HepG2 (cell line): ENCODE data around the gene ADAM22. TPM values are rescaled to one million over a fixed set of nuclear protein-coding genes. Genes with fewer than 3 reads are reported as not detected.

Experiments
- ATAC-seq: fragments of 200-7000 bp; cut with Tn5 transposase; 3 replicates; pipeline ENCODE4 v1.9.1; 2020; ENCODE audit warnings: mild to moderate bottlenecking, moderate library complexity
- BruUV-seq: library from RNA; stranded (reverse); fragments of 400-500 nt; replicated peaks from 2 replicates; lab custom pipeline; 2021; lab: Mats Ljungman, UMichigan
- CTCF ChIA-PET: fragments of 300-600 bp; formaldehyde crosslinking; extraction: SDS; loops from one replicate; lab custom pipeline; 2021; ENCODE audit warnings: low total read pairs, inconsistent platforms, low intra/inter-chr PET ratio; lab: Yijun Ruan, JAX
- POLR2A ChIA-PET: fragments of 350-600 bp; sonication (Branson Sonifier 250); formaldehyde crosslinking; loops from one replicate; lab custom pipeline; 2020; ENCODE audit warnings: antibody characterized with exemption, inconsistent platforms; lab: Yijun Ruan, JAX
- DNase-seq: peaks from one replicate; pipeline ENCODE4 v3.0.0-alpha.2; 2015; ENCODE audit warnings: low spot score
- FAIRE-seq: peaks from 3 replicates; lab custom pipeline; 2011; peaks lifted over from hg19 to GRCh38; lab: Jason Lieb, UNC
- H2AFZ ChIP-seq: one replicate; pipeline ENCODE4 v1.6.1; 2011; ENCODE audit warnings: low read length, inconsistent platforms
- H3K27ac ChIP-seq: fragments of 300-600 bp; 3 replicates; pipeline ENCODE4 v1.8.0; 2011; ENCODE audit warnings: mixed run types, mild to moderate bottlenecking, mixed read lengths, low read length, inconsistent platforms; ENCODE audit not compliant: insufficient read depth; ENCODE audit errors: extremely low read length
- H3K27me3 ChIP-seq, 2 experiments: fragments of 200-600 bp in 1 of 2; 2 replicates in 1 of 2; 3 replicates in 1 of 2; pipeline versions ENCODE4 v1.6.0 to v1.8.0; 2011; ENCODE audit warnings: low read length in 2 of 2, mild to moderate bottlenecking in 2 of 2, moderate library complexity in 2 of 2, inconsistent platforms in 1 of 2; ENCODE audit not compliant: insufficient read depth in 2 of 2, control insufficient read depth in 1 of 2
- H3K36me3 ChIP-seq, 2 experiments: fragments of 200-600 bp in 1 of 2; replicated peaks in 1 of 2; 2 replicates in 1 of 2; 3 replicates in 1 of 2; pipeline versions ENCODE4 v1.5.1 to v1.8.0; 2011; ENCODE audit warnings: low read length in 2 of 2, inconsistent platforms in 1 of 2; ENCODE audit not compliant: insufficient read depth in 2 of 2, control insufficient read depth in 1 of 2
- H3K4me1 ChIP-seq: 2 replicates; pipeline ENCODE4 v1.5.1; 2012; ENCODE audit warnings: low read length, inconsistent platforms; ENCODE audit not compliant: insufficient read depth
- H3K4me2 ChIP-seq: 2 replicates; pipeline ENCODE4 v1.6.0; 2011; ENCODE audit warnings: low read depth, low read length, inconsistent platforms
- H3K4me3 ChIP-seq, 3 experiments: fragments of 200-600 bp in 1 of 3; sonication (generic), shearing (Covaris generic) in 1 of 3; replicated peaks in 1 of 3; 2 replicates each; pipeline ENCODE4 v1.5.1; 2011 to 2016; ENCODE audit warnings: low read length in 3 of 3, inconsistent platforms in 2 of 3, low read depth in 2 of 3, mild to moderate bottlenecking in 2 of 3, control low read depth in 1 of 3, mixed read lengths in 1 of 3; ENCODE audit not compliant: insufficient read depth in 1 of 3
- H3K79me2 ChIP-seq: one replicate; pipeline ENCODE4 v1.6.1; 2011; ENCODE audit warnings: low read length, inconsistent platforms; ENCODE audit not compliant: insufficient read depth
- H3K9ac ChIP-seq: 2 replicates; pipeline ENCODE4 v1.6.0; 2011; ENCODE audit warnings: mild to moderate bottlenecking, low read depth, low read length, inconsistent platforms; ENCODE audit not compliant: insufficient read depth
- H3K9me3 ChIP-seq: 2 replicates; pipeline ENCODE4 v1.5.1; 2012; ENCODE audit warnings: mild to moderate bottlenecking, low read length
- H4K20me1 ChIP-seq: 2 replicates; pipeline ENCODE4 v1.6.0; 2011; ENCODE audit warnings: inconsistent platforms, mild to moderate bottlenecking, low read length, moderate library complexity; ENCODE audit not compliant: insufficient read depth
- AGO1 ChIP-seq: fragments of 200-400 bp; formaldehyde crosslinking; IDR thresholded peaks from 2 replicates; pipeline ENCODE4 v1.6.1; 2017; ENCODE audit warnings: mild to moderate bottlenecking, low read depth, low read length, moderate library complexity; ENCODE audit not compliant: poor library complexity, severe bottlenecking
- EP300 ChIP-seq, 3 experiments: sonication (generic) in 1 of 3; formaldehyde crosslinking in 1 of 3; IDR thresholded peaks; 2 replicates each; pipeline versions ENCODE4 v1.5.1 to v1.6.1; 2011 to 2020; ENCODE audit warnings: low read depth in 2 of 3, low read length in 2 of 3, borderline replicate concordance in 1 of 3, improper control_type of control experiment in 1 of 3, mild to moderate bottlenecking in 1 of 3, missing genetic modification reagents in 1 of 3, moderate library complexity in 1 of 3
- IRF2 ChIP-seq: IDR thresholded peaks from 2 replicates; pipeline ENCODE4 v1.6.1; 2018; ENCODE audit warnings: missing genetic modification reagents, missing compliant biosample characterization
- KDM6A ChIP-seq: IDR thresholded peaks from 2 replicates; pipeline ENCODE4 v1.6.1; 2016; ENCODE audit warnings: low read depth
- PAF1 ChIP-seq: IDR thresholded peaks from 2 replicates; pipeline ENCODE4 v1.6.1; 2016; ENCODE audit warnings: missing genetic modification reagents, missing compliant biosample characterization
- RELA ChIP-seq: sonication (generic); formaldehyde crosslinking; IDR thresholded peaks from 2 replicates; pipeline ENCODE4 v1.4.0; 2020; ENCODE audit warnings: missing genetic modification reagents
- SIX1 ChIP-seq: sonication (generic); formaldehyde crosslinking; IDR thresholded peaks from 2 replicates; pipeline ENCODE4 v1.4.0; 2020; ENCODE audit warnings: missing genetic modification reagents, borderline replicate concordance
- ZBTB38 ChIP-seq: sonication (generic); formaldehyde crosslinking; IDR thresholded peaks from 2 replicates; pipeline ENCODE4 v1.5.1; 2020; ENCODE audit warnings: mild to moderate bottlenecking, missing genetic modification reagents
- ZNF350 ChIP-seq: sonication (generic); formaldehyde crosslinking; IDR thresholded peaks from 2 replicates; pipeline ENCODE4 v1.4.0; 2020; ENCODE audit warnings: mild to moderate bottlenecking, low read depth, missing genetic modification reagents, borderline replicate concordance
- ZNF629 ChIP-seq: sonication (generic); formaldehyde crosslinking; conservative IDR thresholded peaks from 2 replicates; pipeline ENCODE4 v1.5.0; 2020; ENCODE audit warnings: missing genetic modification reagents
- ZSCAN25 ChIP-seq: sonication (generic); formaldehyde crosslinking; IDR thresholded peaks from 2 replicates; pipeline ENCODE4 v1.8.0; 2022; ENCODE audit warnings: mild to moderate bottlenecking, missing genetic modification reagents
- WGBS: methylation state at CpG from one replicate; pipeline ENCODE4 v1.1.6; 2017; ENCODE audit warnings: low lambda C conversion rate; 5-methylcytosine and 5-hydroxymethylcytosine counted together
- in situ Hi-C: cut with HindIII; loops from 2 replicates; pipeline ENCODE4 v1.10.0; 2017; ENCODE audit warnings: low pct_unique_long_range_greater_than_20kb; ENCODE audit not compliant: extremely low pct_ligation_motif_present
- intact Hi-C: fragments of 100-400 bp; cut with micrococcal nuclease; formaldehyde crosslinking; loops from one replicate; pipeline ENCODE4 v1.10.0; 2022; ENCODE audit not compliant: unreplicated experiment
- polyA plus RNA-seq, 8 experiments: library from polyadenylated mRNA; depleted of rRNA in 3 of 8; stranded (reverse) in 7 of 8; unstranded in 1 of 8; fragments of >200 nt; fragmentation: Illumina TruSeq in 4 of 8; extraction: Trizol in 4 of 8; gene quantifications; 2 replicates each; pipeline versions ENCODE4 v1.2.1 to v1.2.3, GENCODE V29; 2011 to 2016; ENCODE audit warnings: low read depth in 4 of 8, missing spikeins in 1 of 8, mixed read lengths in 1 of 8; ENCODE audit not compliant: insufficient read depth in 1 of 8
- total RNA-seq, 5 experiments: library from RNA; depleted of rRNA; stranded (reverse); fragments of >200 nt; fragmentation: Illumina TruSeq; extraction: Trizol; gene quantifications; 2 replicates each; pipeline ENCODE4 v1.2.3, GENCODE V29; 2016; ENCODE audit warnings: low read depth in 1 of 5
- TF ChIP-seq, protein P1 (sequence below), 2 experiments: sonication (generic) in 1 of 2; formaldehyde crosslinking in 1 of 2; IDR thresholded peaks; 2 replicates each; pipeline versions ENCODE4 v1.6.1 to v1.9.0; 2014 to 2022; ENCODE audit warnings: antibody characterized with exemption in 1 of 2, borderline replicate concordance in 1 of 2, inconsistent platforms in 1 of 2, low read depth in 1 of 2, missing genetic modification reagents in 1 of 2
- TF ChIP-seq, protein P2 (sequence below): sonication (generic); formaldehyde crosslinking; IDR thresholded peaks from 2 replicates; pipeline ENCODE4 v1.8.1; 2023; ENCODE audit warnings: missing genetic modification reagents, inconsistent platforms, borderline replicate concordance

ADAM22 gene
- total and polyA plus RNA-seq, 2 of the 13 experiments (the other 11 are each of a cell fraction or from before 2014, with no cell fraction given), result 1.9 to 6.7 TPM

DNA sequence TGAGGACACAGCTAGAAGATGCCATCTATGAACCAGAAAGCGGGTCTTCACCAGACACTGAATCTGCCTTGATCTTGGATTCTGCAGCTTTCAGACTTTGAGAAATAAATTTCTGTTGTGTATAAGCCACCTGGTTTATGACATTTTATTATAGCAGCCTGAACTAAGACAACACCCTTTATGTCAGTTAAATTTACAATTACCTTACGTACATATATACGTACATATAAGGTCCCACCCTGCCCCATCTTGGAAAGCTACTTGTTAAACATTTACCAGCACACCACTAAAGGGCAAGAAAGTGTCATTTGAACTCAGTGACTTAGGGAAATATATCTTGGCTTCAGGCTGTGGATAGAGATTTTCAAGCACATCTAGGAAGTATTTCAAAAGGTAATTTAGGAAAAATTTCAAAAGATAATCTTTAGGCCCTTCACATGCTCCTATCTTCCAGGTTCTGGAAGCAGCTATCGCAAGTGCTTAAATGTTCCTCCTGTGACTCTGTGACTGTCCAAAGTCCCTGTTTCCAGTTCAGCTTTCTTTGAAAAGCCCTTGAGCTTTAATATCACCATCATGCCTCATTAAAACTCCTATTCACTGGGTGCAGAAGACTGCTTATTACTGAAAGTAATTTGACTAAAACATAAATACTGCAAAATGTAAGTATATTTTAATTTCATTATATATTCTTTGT lies 295.4 kb downstream of the ADAM22 start:
- intact Hi-C loops, result no loop called here

DNA sequence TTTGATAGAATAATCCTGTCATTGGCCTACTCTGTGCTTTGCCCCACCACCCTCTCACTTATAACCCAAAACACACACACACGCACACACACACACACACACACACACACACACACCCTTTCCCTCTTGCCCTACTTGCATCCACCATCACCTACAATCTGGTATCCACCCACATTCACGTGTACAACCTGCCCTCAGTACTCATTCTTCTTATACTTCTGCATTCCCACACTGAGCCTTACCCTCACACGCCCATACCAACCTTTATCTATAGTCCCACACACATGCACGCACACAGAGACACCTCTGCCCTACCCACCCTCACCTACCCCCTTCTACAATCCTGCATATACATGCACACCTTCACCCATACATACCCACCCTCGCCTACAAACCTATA lies 296.6 kb downstream of the ADAM22 start:
- Histone ChIP-seq H4K20me1 (no peaks in the 10 kb centered on the region), H3K4me3 (no peak overlapping the region), H3K9me3 (no peaks in the 10 kb centered on the region), H3K79me2 (no peaks in the 10 kb centered on the region), H3K4me1 (peaks cover 31% of the 10 kb centered on the region), H3K4me2 (no peak overlapping the region), H3K27ac (no peak overlapping the region), H2AFZ (no peak overlapping the region), H3K27me3 (peaks cover 0 to 33% of the 10 kb centered on the region in 2 experiments; a peak in 3 of 5 replicates), H3K9ac (no peak overlapping the region), H3K36me3 (no peaks in the 10 kb centered on the region)
- FAIRE-seq, result no peak
- in situ Hi-C loops, result loop anchor here (25.0 kb wide), 1 partner anchor 607 kb away; no protein-coding TSS in a partner anchor
- ATAC-seq, result no peak
- DNase-seq, result no peak
- BruUV-seq, result no TSS peak
- 15% methylated on average over 5 of the region's 5 CpGs for WGBS
- intact Hi-C loops, result no loop called here
- ChIA-PET CTCF (no interaction called here), POLR2A (no interaction called here)
- TF ChIP-seq EP300 (IDR thresholded peaks at IDR 0.05; ENCODE audit: low read depth in 2 of 2, low read length in 2 of 2), result no peak
- no peak for TF ChIP-seq EP300 (CRISPR knock-in tag; IDR thresholded peaks at IDR 0.05; ENCODE audit: borderline replicate concordance)
- no peak for TF ChIP-seq ZNF629 (CRISPR knock-in tag)
- TF ChIP-seq IRF2 (CRISPR knock-in tag), result no peak
- TF ChIP-seq, protein P1, sequence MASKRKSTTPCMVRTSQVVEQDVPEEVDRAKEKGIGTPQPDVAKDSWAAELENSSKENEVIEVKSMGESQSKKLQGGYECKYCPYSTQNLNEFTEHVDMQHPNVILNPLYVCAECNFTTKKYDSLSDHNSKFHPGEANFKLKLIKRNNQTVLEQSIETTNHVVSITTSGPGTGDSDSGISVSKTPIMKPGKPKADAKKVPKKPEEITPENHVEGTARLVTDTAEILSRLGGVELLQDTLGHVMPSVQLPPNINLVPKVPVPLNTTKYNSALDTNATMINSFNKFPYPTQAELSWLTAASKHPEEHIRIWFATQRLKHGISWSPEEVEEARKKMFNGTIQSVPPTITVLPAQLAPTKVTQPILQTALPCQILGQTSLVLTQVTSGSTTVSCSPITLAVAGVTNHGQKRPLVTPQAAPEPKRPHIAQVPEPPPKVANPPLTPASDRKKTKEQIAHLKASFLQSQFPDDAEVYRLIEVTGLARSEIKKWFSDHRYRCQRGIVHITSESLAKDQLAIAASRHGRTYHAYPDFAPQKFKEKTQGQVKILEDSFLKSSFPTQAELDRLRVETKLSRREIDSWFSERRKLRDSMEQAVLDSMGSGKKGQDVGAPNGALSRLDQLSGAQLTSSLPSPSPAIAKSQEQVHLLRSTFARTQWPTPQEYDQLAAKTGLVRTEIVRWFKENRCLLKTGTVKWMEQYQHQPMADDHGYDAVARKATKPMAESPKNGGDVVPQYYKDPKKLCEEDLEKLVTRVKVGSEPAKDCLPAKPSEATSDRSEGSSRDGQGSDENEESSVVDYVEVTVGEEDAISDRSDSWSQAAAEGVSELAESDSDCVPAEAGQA (IDR thresholded peaks at IDR 0.05; ENCODE audit: low read depth), result no peak
- TF ChIP-seq, protein P1 (CRISPR knock-in tag; IDR thresholded peaks at IDR 0.05; ENCODE audit: borderline replicate concordance), result no peak

More for the DNA sequence above, 295.4 kb downstream of the ADAM22 start:
- Histone ChIP-seq H3K9ac (no peak overlapping the region), H2AFZ (no peak overlapping the region), H3K4me3 (no peak overlapping the region), H4K20me1 (no peaks in the 10 kb centered on the region), H3K79me2 (no peaks in the 10 kb centered on the region), H3K36me3 (no peaks in the 10 kb centered on the region), H3K4me2 (no peak overlapping the region), H3K9me3 (no peaks in the 10 kb centered on the region), H3K27ac (no peak overlapping the region), H3K4me1 (peaks cover 31% of the 10 kb centered on the region), H3K27me3 (peaks cover 0 to 38% of the 10 kb centered on the region in 2 experiments; a peak in 3 of 5 replicates)
- DNase-seq (no peak), FAIRE-seq (no peak), ATAC-seq (no peak)
- in situ Hi-C loops, result loop anchor here (25.0 kb wide), 1 partner anchor 608 kb away; no protein-coding TSS in a partner anchor
- no TSS peak for BruUV-seq
- ChIA-PET POLR2A (no interaction called here), CTCF (no interaction called here)
- TF ChIP-seq KDM6A (CRISPR knock-in tag) (no peak), AGO1 (no peak), PAF1 (CRISPR knock-in tag) (no peak), SIX1 (CRISPR knock-in tag) (no peak), ZBTB38 (CRISPR knock-in tag) (no peak), ZSCAN25 (no peak), RELA (CRISPR knock-in tag) (no peak), ZNF350 (CRISPR knock-in tag) (no peak)
- TF ChIP-seq, protein P2, sequence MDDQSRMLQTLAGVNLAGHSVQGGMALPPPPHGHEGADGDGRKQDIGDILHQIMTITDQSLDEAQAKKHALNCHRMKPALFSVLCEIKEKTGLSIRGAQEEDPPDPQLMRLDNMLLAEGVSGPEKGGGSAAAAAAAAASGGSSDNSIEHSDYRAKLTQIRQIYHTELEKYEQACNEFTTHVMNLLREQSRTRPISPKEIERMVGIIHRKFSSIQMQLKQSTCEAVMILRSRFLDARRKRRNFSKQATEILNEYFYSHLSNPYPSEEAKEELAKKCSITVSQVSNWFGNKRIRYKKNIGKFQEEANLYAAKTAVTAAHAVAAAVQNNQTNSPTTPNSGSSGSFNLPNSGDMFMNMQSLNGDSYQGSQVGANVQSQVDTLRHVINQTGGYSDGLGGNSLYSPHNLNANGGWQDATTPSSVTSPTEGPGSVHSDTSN, result no peak
- 40% methylated on average over 4 of the region's 4 CpGs for WGBS
